Muscle layer of colon (tissue), 2 donors: ENCODE data around the gene BPIFB1.

ENCODE experiments used
- H3K27ac ChIP-seq: one replicate; pipeline ENCODE4 v1.7.0; 2013; ENCODE audit warnings: low read depth, mild to moderate bottlenecking, low read length, moderate library complexity
- H3K27me3 ChIP-seq, 2 donors: one replicate each; pipeline ENCODE4 v1.7.0; 2013; ENCODE audit warnings: low read length in 2 of 2, mild to moderate bottlenecking in 2 of 2; ENCODE audit not compliant: insufficient read depth in 2 of 2, control insufficient read depth in 1 of 2
- H3K36me3 ChIP-seq: one replicate; pipeline ENCODE4 v1.7.0; 2013; ENCODE audit warnings: mild to moderate bottlenecking, low read length; ENCODE audit not compliant: insufficient read depth
- H3K4me1 ChIP-seq: one replicate; pipeline ENCODE4 v1.7.0; 2013; ENCODE audit warnings: mild to moderate bottlenecking, low read length; ENCODE audit not compliant: insufficient read depth
- H3K4me3 ChIP-seq, 2 donors: one replicate each; pipeline ENCODE4 v1.7.0; 2013; ENCODE audit warnings: low read length in 2 of 2, low read depth in 1 of 2, mild to moderate bottlenecking in 1 of 2, moderate library complexity in 1 of 2
- H3K9ac ChIP-seq: one replicate; pipeline ENCODE4 v1.7.0; 2013; ENCODE audit warnings: low read length
- H3K9me3 ChIP-seq: one replicate; pipeline ENCODE4 v1.7.0; 2013; ENCODE audit warnings: mild to moderate bottlenecking, low read length
- donor health status: abdominal sarcoma.
- donor health status: Adenocarcinoma of cecum.

Gene BPIFB1

DNA sequence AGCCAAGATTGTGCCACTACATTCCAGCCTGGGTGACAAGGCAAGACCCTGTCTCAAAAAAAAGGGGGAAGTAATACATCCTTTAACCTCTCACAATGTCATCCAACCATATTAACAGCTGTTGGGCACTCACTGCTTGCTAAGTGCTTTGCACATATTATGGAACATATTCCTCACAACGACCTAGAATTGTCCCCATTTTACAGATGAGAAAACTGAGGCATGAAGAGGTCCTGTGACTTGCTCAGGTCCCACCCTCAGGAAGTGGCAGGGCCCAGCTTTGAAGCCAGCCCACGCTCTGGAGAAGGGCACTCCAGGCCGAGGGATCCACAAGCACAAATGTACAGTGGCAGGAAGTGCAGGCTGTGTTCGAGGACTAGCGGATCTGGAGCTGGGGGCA lies 33.3 kb downstream of the BPIFB1 start:
- H3K27me3 ChIP-seq: no peaks in the 10 kb centered on the region
- H3K36me3 ChIP-seq: no peaks in the 10 kb centered on the region
- no peak overlapping the region for H3K4me3 ChIP-seq
- H3K9me3 ChIP-seq: no peaks in the 10 kb centered on the region
- H3K9ac ChIP-seq: no peak overlapping the region
- no peak overlapping the region for H3K27ac ChIP-seq
- H3K4me1 ChIP-seq: no peaks in the 10 kb centered on the region

DNA sequence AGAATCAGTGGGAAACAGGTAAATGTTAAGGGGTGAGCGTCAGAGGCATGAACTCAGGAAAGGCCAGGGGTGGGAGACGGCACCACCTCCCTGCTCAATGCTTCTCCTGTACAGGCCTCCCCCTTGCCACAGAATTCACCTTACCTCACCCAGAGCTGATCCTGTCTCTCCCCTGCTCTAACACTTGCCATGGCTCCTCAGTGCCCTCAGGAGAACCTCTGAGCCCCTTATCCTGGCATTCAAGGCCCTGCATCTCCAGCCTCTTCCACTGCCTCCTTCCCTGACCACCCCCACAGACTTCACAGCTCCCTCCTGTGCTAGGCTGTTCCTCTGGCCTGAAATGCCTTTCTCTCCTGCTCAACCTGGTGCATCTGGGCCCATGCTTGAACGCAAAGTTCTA lies 33.9 kb downstream of the BPIFB1 start:
- Histone ChIP-seq H3K27ac (no peak overlapping the region), H3K9ac (no peak overlapping the region), H3K27me3 (no peaks in the 10 kb centered on the region), H3K4me1 (no peaks in the 10 kb centered on the region), H3K9me3 (no peaks in the 10 kb centered on the region), H3K4me3 (no peak overlapping the region), H3K36me3 (no peaks in the 10 kb centered on the region)

- no peak overlapping the region for H3K27ac ChIP-seq
- H3K9ac ChIP-seq: no peak overlapping the region
- no peak overlapping the region for H3K4me3 ChIP-seq
- no peaks in the 10 kb centered on the region for H3K9me3 ChIP-seq
- no peaks in the 10 kb centered on the region for H3K27me3 ChIP-seq
- no peaks in the 10 kb centered on the region for H3K36me3 ChIP-seq
- no peaks in the 10 kb centered on the region for H3K4me1 ChIP-seq
Measured at GRCh38 chr20:33317424-33318095, 34.5 kb downstream of the BPIFB1 start.

- H3K4me1 ChIP-seq: no peaks in the 10 kb centered on the region
- no peak overlapping the region for H3K27ac ChIP-seq
- H3K36me3 ChIP-seq: no peaks in the 10 kb centered on the region
- H3K4me3 ChIP-seq: no peak overlapping the region
- no peaks in the 10 kb centered on the region for H3K9me3 ChIP-seq
- H3K27me3 ChIP-seq: no peaks in the 10 kb centered on the region
- H3K9ac ChIP-seq: no peak overlapping the region
Measured at GRCh38 chr20:33318096-33318429, 35.0 kb downstream of the BPIFB1 start.

DNA sequence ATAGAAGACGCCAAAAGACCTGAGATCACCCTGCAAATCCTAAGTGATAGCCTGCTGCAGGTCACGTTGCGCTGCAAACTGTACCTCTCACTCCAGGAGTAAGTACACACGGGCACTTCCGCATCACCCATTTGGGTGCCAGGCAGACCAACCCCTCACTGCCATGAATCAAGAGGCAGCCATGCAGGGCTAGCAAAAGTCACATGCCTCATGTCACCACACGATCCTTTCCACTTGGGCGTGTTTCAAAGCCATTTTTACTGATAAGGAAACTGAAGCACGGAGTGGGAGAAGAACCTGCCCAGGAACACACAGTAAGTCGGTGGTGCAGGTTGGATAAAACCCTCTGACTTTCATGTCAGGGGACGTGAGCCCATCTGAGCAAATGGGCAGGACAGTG lies 37.0 kb downstream of the BPIFB1 start:
- no peaks in the 10 kb centered on the region for H3K4me1 ChIP-seq
- no peaks in the 10 kb centered on the region for H3K9me3 ChIP-seq
- H3K27me3 ChIP-seq: no peaks in the 10 kb centered on the region
- H3K9ac ChIP-seq: no peak overlapping the region
- H3K27ac ChIP-seq: no peak overlapping the region
- H3K36me3 ChIP-seq: no peaks in the 10 kb centered on the region
- no peak overlapping the region for H3K4me3 ChIP-seq

GRCh38 chr20:33322456-33322855 lies 39.4 kb downstream of the BPIFB1 start:
- Histone ChIP-seq H3K27ac (no peak overlapping the region), H3K36me3 (no peaks in the 10 kb centered on the region), H3K9me3 (no peaks in the 10 kb centered on the region), H3K9ac (no peak overlapping the region), H3K4me3 (no peak overlapping the region), H3K27me3 (peaks cover 0 to 4% of the 10 kb centered on the region in 2 donors), H3K4me1 (no peaks in the 10 kb centered on the region)

DNA sequence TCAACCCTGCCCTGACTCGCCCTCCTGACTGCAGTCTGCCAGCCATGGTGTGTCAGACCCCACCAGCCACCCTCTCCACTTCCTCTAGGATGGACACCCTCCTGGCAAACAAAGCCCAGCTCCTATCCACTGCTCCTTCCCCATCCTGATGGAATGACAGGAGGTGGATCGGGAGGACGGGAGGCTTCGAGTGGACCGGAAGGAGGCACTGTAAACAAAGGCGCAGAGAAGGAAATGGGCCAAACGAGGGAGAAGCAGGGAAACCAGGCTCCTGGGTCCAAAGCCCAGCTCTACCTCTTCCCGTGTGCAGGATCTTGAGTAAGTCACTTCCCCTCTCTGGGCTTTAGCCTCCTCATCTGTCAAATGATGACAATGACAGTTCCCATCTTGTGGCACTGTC lies 40.2 kb downstream of the BPIFB1 start:
- no peaks in the 10 kb centered on the region for H3K4me1 ChIP-seq
- H3K27me3 ChIP-seq: peaks cover 0 to 5% of the 10 kb centered on the region in 2 donors
- H3K27ac ChIP-seq: no peak overlapping the region
- no peaks in the 10 kb centered on the region for H3K9me3 ChIP-seq
- H3K4me3 ChIP-seq: no peak overlapping the region
- H3K9ac ChIP-seq: no peak overlapping the region
- H3K36me3 ChIP-seq: no peaks in the 10 kb centered on the region

- peaks cover 0 to 10% of the 10 kb centered on the region in 2 donors for H3K27me3 ChIP-seq
- H3K36me3 ChIP-seq: no peaks in the 10 kb centered on the region
- no peak overlapping the region for H3K9ac ChIP-seq
- H3K27ac ChIP-seq: no peak overlapping the region
- H3K9me3 ChIP-seq: no peaks in the 10 kb centered on the region
- H3K4me3 ChIP-seq: no peak overlapping the region
- no peaks in the 10 kb centered on the region for H3K4me1 ChIP-seq
Measured at GRCh38 chr20:33325350-33325749, 42.3 kb downstream of the BPIFB1 start.

- H3K36me3 ChIP-seq: no peaks in the 10 kb centered on the region
- H3K4me1 ChIP-seq: no peaks in the 10 kb centered on the region
- no peak overlapping the region for H3K9ac ChIP-seq
- H3K27ac ChIP-seq: no peak overlapping the region
- H3K4me3 ChIP-seq: no peak overlapping the region
- no peaks in the 10 kb centered on the region for H3K9me3 ChIP-seq
- H3K27me3 ChIP-seq: peaks cover 0 to 10% of the 10 kb centered on the region in 2 donors
Measured at GRCh38 chr20:33328157-33329137, 45.4 kb downstream of the BPIFB1 start.

GRCh38 chr20:33332905-33333456 lies 50.0 kb downstream of the BPIFB1 start:
- Histone ChIP-seq H3K9me3 (no peaks in the 10 kb centered on the region), H3K27me3 (peaks cover 0 to 6% of the 10 kb centered on the region in 2 donors)

DNA sequence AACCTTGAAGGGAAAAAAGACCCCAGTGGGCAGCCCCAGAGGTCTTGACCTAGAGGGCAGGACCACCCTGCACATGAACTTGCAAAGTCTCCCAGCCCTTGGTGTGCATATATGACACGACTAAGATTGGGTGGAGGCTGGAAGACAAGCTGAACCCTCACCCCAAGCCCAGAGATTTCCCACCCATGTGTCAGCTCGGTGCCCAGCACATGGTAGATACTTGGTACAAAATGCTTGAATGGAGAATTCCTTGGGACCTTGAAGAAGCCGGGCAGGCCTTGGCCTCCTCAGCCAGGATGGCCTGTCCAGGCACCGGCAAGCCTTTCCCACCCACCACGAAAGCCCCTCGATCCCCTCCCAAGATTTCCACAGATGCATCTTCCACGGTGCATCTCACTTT lies 50.6 kb downstream of the BPIFB1 start:
- no peaks in the 10 kb centered on the region for H3K9me3 ChIP-seq
- no peak overlapping the region for H3K9ac ChIP-seq
- H3K27me3 ChIP-seq: peaks cover 0 to under 1% of the 10 kb centered on the region in 2 donors
- no peaks in the 10 kb centered on the region for H3K4me1 ChIP-seq
- H3K36me3 ChIP-seq: no peaks in the 10 kb centered on the region
- H3K4me3 ChIP-seq: no peak overlapping the region
- H3K27ac ChIP-seq: no peak overlapping the region

More at GRCh38 chr20:33332905-33333456, 50.0 kb downstream of the BPIFB1 start:
- no peak overlapping the region for H3K9ac ChIP-seq
- no peak overlapping the region for H3K4me3 ChIP-seq
- no peaks in the 10 kb centered on the region for H3K4me1 ChIP-seq
- H3K36me3 ChIP-seq: no peaks in the 10 kb centered on the region
- H3K27ac ChIP-seq: no peak overlapping the region
